ENCODE data around the gene HOXA1. TPM values are rescaled to one million over a fixed set of nuclear protein-coding genes. Genes with fewer than 3 reads are reported as not detected.
A peak's percentile ranks its signal among the peaks of the same experiment; 100 is the strongest.

The HOXA1 gene
- total RNA-seq = under 1 TPM; 0.12 to 0.26 TPM
- long read RNA-seq = 0 reads

GRCh38 chr7:27095897-27096767 is at the start of gene HOXA1:
TSS of gene HOXA1 (minus strand) at chr7:27096000. CDS start at chr7:27095912, 88 bp downstream.
- peak; percentile 87 to 88 for ATAC-seq
- peak; percentile 72 for DNase-seq
- intact Hi-C loops (cut with DNase I) = no loop called here

- no peak for ATAC-seq
- DNase-seq = no peak
These were observed 49.5 kb upstream of the HOXA1 start for GRCh38 chr7:27145165-27145913.

DNA sequence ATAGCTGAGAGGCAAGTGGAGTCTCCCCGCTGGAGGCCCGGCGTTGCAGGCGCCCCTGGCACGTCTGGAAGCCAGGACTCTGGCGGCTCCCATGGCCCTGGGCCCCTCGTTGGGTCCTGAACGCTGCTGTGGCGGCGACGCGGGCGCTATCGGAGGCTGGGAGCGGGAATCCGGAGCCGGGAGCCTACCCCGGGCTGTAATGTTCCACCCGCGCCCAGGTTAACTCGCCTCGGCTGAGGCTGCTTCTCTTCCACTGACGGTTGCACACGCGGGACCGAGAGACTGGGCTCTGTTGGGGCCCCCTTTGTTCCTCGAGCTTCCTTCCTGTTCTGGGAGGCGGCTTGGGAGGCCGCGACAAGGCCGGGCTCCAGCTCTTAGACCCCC is 49.0 kb upstream of the HOXA1 start:
- DNase-seq (no peak), ATAC-seq (no peak)
- intact Hi-C loops (cut with DNase I) = no loop called here

More at GRCh38 chr7:27145165-27145913, 49.5 kb upstream of the HOXA1 start:
- intact Hi-C loops (cut with DNase I) = no loop called here

DNA sequence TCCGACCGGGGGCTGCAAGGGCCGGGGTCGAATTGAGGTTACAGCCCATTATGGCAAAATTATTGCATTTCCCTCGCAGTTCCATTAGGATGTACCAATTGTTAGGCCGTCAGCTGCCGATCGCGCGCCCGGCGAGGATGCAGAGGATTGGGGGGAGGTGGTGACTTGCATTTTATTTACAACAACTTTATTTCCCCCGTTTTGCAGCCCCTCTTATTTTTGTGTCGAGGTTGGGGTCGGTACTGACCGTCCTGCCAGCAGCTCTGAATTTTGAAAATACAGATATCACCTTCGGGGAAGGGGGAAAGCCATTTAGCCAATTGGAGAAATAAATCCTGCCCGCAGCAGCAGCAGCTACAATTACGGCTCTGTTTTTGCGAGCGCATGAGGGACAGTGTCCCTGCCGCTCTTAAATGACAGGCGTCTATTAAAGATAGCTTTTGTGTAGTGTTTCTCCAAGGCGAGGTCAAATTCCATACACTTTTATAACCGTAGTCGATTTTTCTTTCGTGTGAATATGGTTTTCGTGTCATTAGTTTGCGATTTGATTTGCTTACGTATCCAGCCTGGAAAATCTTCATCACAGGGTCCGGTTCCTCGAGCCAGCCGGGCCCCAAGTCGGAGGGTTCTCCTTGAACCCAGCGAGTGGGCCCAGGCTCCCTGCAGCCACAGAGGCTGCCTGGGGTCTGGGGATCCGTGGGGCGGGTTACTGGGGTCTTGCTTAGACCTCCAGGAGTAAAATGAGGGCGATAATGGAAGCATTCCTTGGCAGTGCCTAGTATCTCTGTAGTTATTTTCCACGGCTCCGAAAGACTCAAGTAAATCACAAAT is 48.4 kb upstream of the HOXA1 start:
- DNase-seq (no peak), ATAC-seq (no peak)
- intact Hi-C loops (cut with DNase I) = no loop called here

GRCh38 chr7:27143023-27143949 is 47.5 kb upstream of the HOXA1 start, which contains the start of gene HOXA5:
TSS of gene HOXA5 (minus strand) at chr7:27143681. CDS start at chr7:27143607, 74 bp downstream.
- peak; percentile 54 to 70 for ATAC-seq
- intact Hi-C loops (cut with DNase I) = no loop called here

DNA sequence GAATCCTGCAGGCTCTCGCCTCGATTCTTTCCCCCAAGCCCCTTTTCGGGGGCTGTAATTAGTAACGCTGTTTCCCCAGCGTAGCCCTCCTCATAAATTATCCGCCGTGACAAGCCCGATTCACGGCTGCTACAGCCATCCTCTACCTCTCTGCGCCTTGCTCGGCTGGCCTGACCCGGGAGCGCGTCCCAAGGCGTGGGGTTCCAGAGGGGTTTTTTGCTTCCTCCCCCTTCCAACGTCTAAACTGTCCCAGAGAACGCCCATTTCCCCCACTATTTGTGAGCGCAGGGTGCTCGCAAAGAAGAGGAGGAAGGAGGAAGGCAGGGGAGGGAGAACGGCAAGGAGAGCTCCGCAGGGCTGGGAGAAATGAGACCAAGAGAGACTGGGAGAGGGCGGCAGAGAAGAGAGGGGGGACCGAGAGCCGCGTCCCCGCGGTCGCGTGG is 46.8 kb upstream of the HOXA1 start:
- intact Hi-C loops (cut with DNase I) = no loop called here
- ATAC-seq (no peak), DNase-seq (no peak)

More at GRCh38 chr7:27143023-27143949, 47.5 kb upstream of the HOXA1 start, which contains the start of gene HOXA5:
- no peak for DNase-seq

- ATAC-seq (no peak), DNase-seq (no peak)
- intact Hi-C loops (cut with DNase I) = no loop called here
These were observed 46.3 kb upstream of the HOXA1 start for GRCh38 chr7:27141923-27142579.

GRCh38 chr7:27141137-27141922 is 45.5 kb upstream of the HOXA1 start:
- DNase-seq (no peak), ATAC-seq (no peak)
- intact Hi-C loops (cut with DNase I) = no loop called here

DNA sequence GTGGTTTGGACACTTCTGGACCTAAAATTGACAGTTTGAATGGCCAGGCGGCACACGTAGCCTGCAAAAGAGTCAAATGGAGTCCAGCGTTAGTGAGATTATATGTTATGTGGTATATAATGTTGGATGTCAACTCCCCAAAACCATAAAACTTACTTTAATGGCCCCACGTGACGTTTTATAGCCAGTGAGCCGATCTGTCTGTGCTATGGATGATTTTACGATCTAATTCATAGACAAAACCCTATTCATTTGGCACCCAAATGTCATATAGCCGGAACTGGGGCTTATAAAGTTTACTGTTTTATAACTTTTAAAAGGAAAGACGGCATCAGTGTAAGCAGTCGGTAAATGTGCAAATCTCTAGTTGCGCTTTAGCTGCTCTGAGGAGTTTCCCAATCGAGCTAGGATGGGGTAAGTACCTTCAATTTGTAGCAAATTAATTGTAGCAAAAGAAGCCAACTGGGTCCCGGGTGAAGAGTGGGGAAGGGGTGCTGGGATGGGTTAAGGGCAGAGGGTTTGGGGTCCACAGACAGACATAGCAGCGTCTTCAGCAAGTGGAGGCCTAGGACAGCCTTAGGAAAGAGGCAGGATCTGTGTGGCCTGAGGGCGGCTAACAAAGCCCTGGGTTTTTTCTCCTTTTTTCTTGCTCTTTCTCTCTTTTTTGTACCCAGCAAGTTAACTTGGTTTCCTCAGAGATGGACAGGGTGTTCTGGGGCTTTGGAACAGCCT is 44.5 kb upstream of the HOXA1 start:
- DNase-seq (no peak), ATAC-seq (no peak)
- intact Hi-C loops (cut with DNase I) = no loop called here

- intact Hi-C loops (cut with DNase I) = no loop called here
- no peak for DNase-seq
- ATAC-seq = no peak
These were observed 43.7 kb upstream of the HOXA1 start for GRCh38 chr7:27139334-27140125.

- intact Hi-C loops (cut with DNase I) = no loop called here
- no peak for ATAC-seq
- DNase-seq = no peak
These were observed 43.2 kb upstream of the HOXA1 start for GRCh38 chr7:27138985-27139333.

- intact Hi-C loops (cut with DNase I) = no loop called here
- DNase-seq = no peak
- ATAC-seq = no peak
These were observed 42.7 kb upstream of the HOXA1 start for GRCh38 chr7:27138472-27138871.

DNA sequence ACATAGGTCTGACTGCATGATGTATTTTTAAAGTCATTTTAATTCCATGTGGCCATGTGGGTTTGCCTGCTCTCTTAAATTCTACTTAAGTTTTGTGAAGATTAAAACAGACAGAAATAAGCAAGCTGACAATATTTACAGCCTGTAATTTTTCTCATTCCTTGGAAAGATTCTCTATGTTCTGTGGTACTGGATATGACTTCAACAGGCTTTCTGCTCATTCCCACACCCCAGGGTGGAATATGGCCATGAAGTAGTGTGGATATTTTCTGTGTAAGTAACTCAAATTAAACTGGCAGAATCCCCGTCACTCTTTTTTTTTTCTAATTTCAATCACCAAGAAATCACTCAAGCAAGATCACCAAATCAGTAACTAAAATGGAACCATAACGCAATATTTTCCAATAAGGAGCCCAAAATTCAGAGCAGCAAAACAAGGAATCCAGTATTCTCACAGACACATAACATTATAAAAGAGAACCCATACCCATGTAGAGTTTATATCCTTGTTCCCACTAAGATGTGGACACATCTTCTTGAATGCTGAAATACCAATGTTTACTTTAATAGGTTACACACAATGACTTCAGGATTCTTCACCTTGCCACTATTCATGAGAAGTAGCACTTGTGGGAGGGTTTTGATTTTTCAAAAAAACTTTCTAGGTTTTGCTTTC is 42.0 kb upstream of the HOXA1 start:
- DNase-seq (no peak), ATAC-seq (no peak)
- intact Hi-C loops (cut with DNase I) = no loop called here

- ATAC-seq (no peak), DNase-seq (no peak)
- intact Hi-C loops (cut with DNase I) = no loop called here
These were observed 38.6 kb upstream of the HOXA1 start for GRCh38 chr7:27134392-27134791.
